Measurements from ENCODE around the gene NOP14. TPM values are rescaled to one million over a fixed set of nuclear protein-coding genes. Genes with fewer than 3 reads are reported as not detected.

The NOP14 gene
- total and polyA plus RNA-seq, 2 of the 8 experiments (the other 6 are each of a cell fraction or from before 2014, with no cell fraction given), result 8.6 to 45.3 TPM

GRCh38 chr4:2942037-2942531 is 21.1 kb downstream of the NOP14 start:
- Histone ChIP-seq H3K27ac (ENCODE audit: low read depth, low read length) (no peak overlapping the region), H2AFZ (ENCODE audit: low read length) (no peak overlapping the region), H3K27me3 (replicated peaks in 1 of 4; ENCODE audit: control insufficient read depth in 3 of 4, extremely low read depth in 1 of 4, insufficient read depth in 3 of 4, low read length in 3 of 4) (no peaks in the 10 kb centered on the region), H3K9me3 (ENCODE audit: insufficient read depth in 2 of 2, low read depth in 1 of 2, low read length in 1 of 2) (no peaks in the 10 kb centered on the region; a peak in 1 of 4 replicates), H3K9ac (replicated peaks in 1 of 4; ENCODE audit: extremely low read depth in 1 of 4, low read depth in 3 of 4, low read length in 3 of 4) (no peak overlapping the region), H3K18ac (ENCODE audit: extremely low read depth, low read length) (no peak overlapping the region), H4K20me1 (replicated peaks in 1 of 2; ENCODE audit: control insufficient read depth in 1 of 2, insufficient read depth in 2 of 2, low read length in 2 of 2) (peaks cover 14 to 25% of the 10 kb centered on the region in 2 experiments), H4K8ac (ENCODE audit: extremely low read depth, insufficient read depth, low read length) (no peak overlapping the region), H2BK120ac (replicated peaks; ENCODE audit: low read depth, low read length) (no peak overlapping the region), H3K4me1 (replicated peaks in 1 of 4; ENCODE audit: control insufficient read depth in 3 of 4, insufficient read depth in 4 of 4, low read length in 3 of 4) (peaks cover 0 to 4% (median 0%) of the 10 kb centered on the region in 4 experiments; a peak in 2 of 7 replicates), H3K79me2 (ENCODE audit: control insufficient read depth in 1 of 2, insufficient read depth in 2 of 2, low read length in 2 of 2) (no peaks in the 10 kb centered on the region; a peak in 1 of 4 replicates), H3K4ac (replicated peaks; ENCODE audit: insufficient read length, low read depth, low read length) (no peak overlapping the region), H3K56ac (replicated peaks; ENCODE audit: insufficient read length, low read depth, low read length) (no peak overlapping the region), H3K23ac (ENCODE audit: insufficient read length) (no peak overlapping the region), H4K91ac (replicated peaks; ENCODE audit: insufficient read length, low read length) (no peak overlapping the region), H4K5ac (ENCODE audit: insufficient read length, low read depth, low read length) (no peak overlapping the region), H3K36me3 (ENCODE audit: control insufficient read depth in 2 of 4, insufficient read depth in 4 of 4, low read length in 3 of 4) (peaks cover 53 to 86% (median 76%) of the 10 kb centered on the region in 4 experiments), H2BK20ac (ENCODE audit: low read length) (no peak overlapping the region), H3K4me2 (ENCODE audit: insufficient read depth in 1 of 2, low read depth in 2 of 2, low read length in 2 of 2) (no peak overlapping the region), H2BK12ac (ENCODE audit: low read depth, low read length) (no peak overlapping the region), H3K14ac (ENCODE audit: insufficient read length) (no peak overlapping the region), H2BK15ac (ENCODE audit: low read length) (no peak overlapping the region), H2AK5ac (ENCODE audit: low read depth, low read length) (no peak overlapping the region), H3K4me3 (ENCODE audit: extremely low read depth in 1 of 4, insufficient read depth in 2 of 4, low read depth in 3 of 4, low read length in 4 of 4) (no peak overlapping the region), H2BK5ac (ENCODE audit: low read depth, low read length) (no peak overlapping the region), H3K23me2 (ENCODE audit: low read depth, low read length) (no peaks in the 10 kb centered on the region), H3K79me1 (ENCODE audit: low read depth, low read length) (peaks cover 3% of the 10 kb centered on the region; the same call in 1 of the 2 replicates)
- ChIA-PET CTCF (ENCODE audit: partially characterized antibody) (interaction anchor here (1.0 kb wide), 1 partner anchor 14 kb away, joined by 3 read pairs; no protein-coding TSS in a partner anchor), POLR2A (ENCODE audit: partially characterized antibody) (no interaction called here)
- FAIRE-seq (no peak), DNase-seq (ENCODE audit: low read depth in 1 of 2, low spot score in 2 of 2) (no peak)
- 94% methylated on average over 21 of the region's 21 CpGs; no CpG with 5 or more reads in 1 of the 2 experiments for WGBS, 2 experiments (ENCODE audit: extremely low coverage in 1 of 2, insufficient coverage in 1 of 2, insufficient read length in 1 of 2, insufficient replicate concordance in 2 of 2, low coverage in 1 of 2, low lambda C conversion rate in 2 of 2, missing lambda C conversion rate in 1 of 2)
- no peak for TF ChIP-seq E2F6 (IDR thresholded peaks at IDR 0.05)
- peak in 2 of 3 experiments; percentile 6 to 8; a peak in 2 of 4 replicates for TF ChIP-seq CTCF (IDR thresholded peaks at IDR 0.05; ENCODE audit: control extremely low read depth in 1 of 3, insufficient read depth in 1 of 3, low read depth in 1 of 3, low read length in 3 of 3)
